Stomach (tissue), 9 donors: ENCODE results near the gene HCFC1R1. TPM values are rescaled to one million over a fixed set of nuclear protein-coding genes. Genes with fewer than 3 reads are reported as not detected.

ENCODE experiments used
- DNase-seq, 2 donors: peaks; one replicate each; pipeline versions ENCODE4 v3.0.0 to v3.0.0-alpha.2; 2013 to 2019
- H3K27ac ChIP-seq, 5 donors: fragments of 200-600 bp in 4 of 5; sonication (generic) in 4 of 5; one replicate each; pipeline ENCODE4 v1.5.1; 2013 to 2019; ENCODE audit warnings: mild to moderate bottlenecking in 1 of 5, moderate library complexity in 1 of 5
- H3K27me3 ChIP-seq, 3 donors: fragments of 200-600 bp; sonication (generic); one replicate each; pipeline ENCODE4 v1.5.1; 2017 to 2019; ENCODE audit warnings: mixed run types in 1 of 3
- H3K36me3 ChIP-seq, 4 donors: fragments of 200-600 bp; sonication (generic); 1 replicate in 3 of 4; 2 replicates in 1 of 4; pipeline ENCODE4 v1.5.1; 2016 to 2019
- H3K4me1 ChIP-seq, 4 donors: fragments of 200-600 bp; sonication (generic); one replicate each; pipeline ENCODE4 v1.5.1; 2016 to 2019
- H3K4me3 ChIP-seq, 4 donors: fragments of 200-600 bp; sonication (generic) in 3 of 4; one replicate each; pipeline ENCODE4 v1.5.1; 2016 to 2019; ENCODE audit warnings: mild to moderate bottlenecking in 1 of 4
- H3K9me3 ChIP-seq, 4 donors: fragments of 200-600 bp; sonication (generic); one replicate each; pipeline ENCODE4 v1.5.1; 2016 to 2019
- EP300 ChIP-seq: sonication (generic); formaldehyde crosslinking; IDR thresholded peaks from one replicate; pipeline ENCODE4 v1.6.1; 2017; ENCODE audit warnings: antibody characterized with exemption
- POLR2A ChIP-seq, 4 donors: fragments of 450-650 bp; IDR thresholded peaks; one replicate each; pipeline ENCODE4 v1.6.1; 2016; ENCODE audit warnings: antibody characterized with exemption in 4 of 4, control low read depth in 2 of 4, mild to moderate bottlenecking in 1 of 4, moderate library complexity in 1 of 4
- POLR2AphosphoS5 ChIP-seq, 3 donors: sonication (generic); formaldehyde crosslinking; IDR thresholded peaks; one replicate each; pipeline ENCODE4 v1.6.1; 2016; ENCODE audit warnings: antibody characterized with exemption in 3 of 3
- WGBS, 5 donors: extraction: QIAGEN DNeasy Blood & Tissue Kit in 3 of 5; methylation state at CpG; one replicate each; pipeline versions ENCODE4 v1.1.5 to v1.1.7; 2013 to 2018; 5-methylcytosine and 5-hydroxymethylcytosine counted together
- intact Hi-C: fragments of 100-400 bp; cut with DNase I; formaldehyde crosslinking; loops from one replicate; pipeline ENCODE4 v1.15.1; 2023; ENCODE audit warnings: low total_unique reads
- polyA plus RNA-seq, 3 donors: library from polyadenylated mRNA; stranded (reverse); fragments of 200-250 nt; gene quantifications; one replicate each; pipeline ENCODE4 v1.2.3, GENCODE V29; 2013
- total RNA-seq, 5 donors: library from RNA; depleted of rRNA; stranded (reverse); fragments of >200 nt; gene quantifications; one replicate each; pipeline versions ENCODE4 v1.1.0 to v1.2.3, GENCODE V29; 2014 to 2016
- TF ChIP-seq, protein P1 (sequence below), 7 experiments: fragments of 450-650 bp in 4 of 7; fragments of 200-600 bp in 3 of 7; sonication (generic) in 3 of 7; IDR thresholded peaks; one replicate each; pipeline ENCODE4 v1.5.1; 2016 to 2019; ENCODE audit warnings: antibody characterized with exemption in 7 of 7, control low read depth in 2 of 7, mild to moderate bottlenecking in 1 of 7
- donor health status: healthy with polysubstance abuse.
- donor health status: Bipolar disorder and iron deficiency.
- donor health status: healthy.

The HCFC1R1 gene
- total and polyA plus RNA-seq, 8 donors: 11.0 to 128 (median 60.7) TPM

GRCh38 chr16:3007957-3008689, 15.6 kb downstream of the HCFC1R1 start:
- intact Hi-C loops: no loop called here
- Histone ChIP-seq H3K27ac (peak overlapping the region in 3 of 5 donors; percentile 3 to 67 (median 55)), H3K4me1 (peaks cover 36 to 80% (median 52%) of the 10 kb centered on the region in 4 donors), H3K4me3 (peak overlapping the region in 1 of 4 donors; percentile 17), H3K36me3 (no peaks in the 10 kb centered on the region), H3K27me3 (peaks cover 5 to 90% (median 46%) of the 10 kb centered on the region in 3 donors), H3K9me3 (no peaks in the 10 kb centered on the region)
- TF ChIP-seq POLR2A (IDR thresholded peaks at IDR 0.05): no peak
- TF ChIP-seq EP300: no peak
- TF ChIP-seq POLR2AphosphoS5 (IDR thresholded peaks at IDR 0.05): no peak
- TF ChIP-seq, protein P1, sequence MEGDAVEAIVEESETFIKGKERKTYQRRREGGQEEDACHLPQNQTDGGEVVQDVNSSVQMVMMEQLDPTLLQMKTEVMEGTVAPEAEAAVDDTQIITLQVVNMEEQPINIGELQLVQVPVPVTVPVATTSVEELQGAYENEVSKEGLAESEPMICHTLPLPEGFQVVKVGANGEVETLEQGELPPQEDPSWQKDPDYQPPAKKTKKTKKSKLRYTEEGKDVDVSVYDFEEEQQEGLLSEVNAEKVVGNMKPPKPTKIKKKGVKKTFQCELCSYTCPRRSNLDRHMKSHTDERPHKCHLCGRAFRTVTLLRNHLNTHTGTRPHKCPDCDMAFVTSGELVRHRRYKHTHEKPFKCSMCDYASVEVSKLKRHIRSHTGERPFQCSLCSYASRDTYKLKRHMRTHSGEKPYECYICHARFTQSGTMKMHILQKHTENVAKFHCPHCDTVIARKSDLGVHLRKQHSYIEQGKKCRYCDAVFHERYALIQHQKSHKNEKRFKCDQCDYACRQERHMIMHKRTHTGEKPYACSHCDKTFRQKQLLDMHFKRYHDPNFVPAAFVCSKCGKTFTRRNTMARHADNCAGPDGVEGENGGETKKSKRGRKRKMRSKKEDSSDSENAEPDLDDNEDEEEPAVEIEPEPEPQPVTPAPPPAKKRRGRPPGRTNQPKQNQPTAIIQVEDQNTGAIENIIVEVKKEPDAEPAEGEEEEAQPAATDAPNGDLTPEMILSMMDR (IDR thresholded peaks at IDR 0.05): no peak
- peak in 1 of 2 donors; percentile 81 for DNase-seq
- 28 to 41% (median 32%) methylated on average over 14 to 17 of the region's 17 CpGs for WGBS, 5 donors

DNA sequence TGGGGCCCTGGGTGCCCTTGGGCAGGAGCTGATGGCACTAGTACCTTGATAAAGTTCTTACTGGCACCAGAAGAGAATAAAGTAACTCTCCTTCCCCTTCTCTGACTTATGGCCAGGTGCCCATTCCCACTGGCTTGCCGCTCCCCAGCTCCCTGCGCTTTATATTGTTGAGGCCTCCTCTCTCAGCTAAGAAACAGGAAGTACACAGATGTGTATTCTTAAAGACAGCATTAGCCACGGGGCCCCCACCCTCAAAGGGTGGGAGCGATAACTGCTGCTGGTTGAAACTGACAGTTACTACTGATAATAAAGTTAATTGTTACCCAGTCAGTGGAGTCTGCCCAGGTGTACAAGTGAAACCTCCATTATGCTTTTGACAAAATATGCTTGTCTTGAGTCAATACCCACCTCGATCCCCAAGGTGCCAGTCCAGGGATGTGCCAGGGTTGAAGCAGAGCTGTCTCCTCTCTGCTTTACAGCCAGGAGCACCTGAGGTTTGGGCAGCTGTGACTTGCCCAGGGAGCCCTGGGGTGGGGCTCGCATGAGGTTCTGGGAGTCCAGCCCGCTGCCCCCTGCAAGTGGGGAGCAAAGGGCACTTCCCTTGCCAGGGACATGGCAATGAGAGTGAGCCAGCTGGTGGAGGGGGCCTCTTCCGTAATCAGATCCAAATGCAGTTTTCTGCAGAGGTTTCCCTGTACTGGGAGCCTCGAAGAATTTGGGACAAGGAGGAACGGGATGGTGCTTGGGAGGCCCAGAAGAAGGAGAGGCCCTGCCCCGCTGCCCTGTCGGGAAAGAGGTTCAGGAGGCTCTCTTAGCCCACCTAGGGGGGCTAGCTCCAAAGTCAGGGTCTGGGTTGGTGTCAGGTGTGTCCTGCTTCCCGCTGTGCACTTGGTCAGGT, 16.4 kb downstream of the HCFC1R1 start:
- Histone ChIP-seq H3K27me3 (peaks cover 5 to 82% (median 39%) of the 10 kb centered on the region in 3 donors), H3K9me3 (no peaks in the 10 kb centered on the region), H3K4me3 (peak overlapping the region in 2 of 4 donors; percentile 4 to 17), H3K27ac (peak overlapping the region in 3 of 5 donors; percentile 3 to 67 (median 55)), H3K4me1 (peaks cover 33 to 72% (median 49%) of the 10 kb centered on the region in 4 donors), H3K36me3 (no peaks in the 10 kb centered on the region)
- TF ChIP-seq POLR2A (IDR thresholded peaks at IDR 0.05): no peak
- TF ChIP-seq, protein P1 (IDR thresholded peaks at IDR 0.05): no peak
- no peak for TF ChIP-seq EP300
- TF ChIP-seq POLR2AphosphoS5 (IDR thresholded peaks at IDR 0.05): no peak
- peak in 1 of 2 donors; percentile 79 for DNase-seq
- WGBS, 5 donors: 37 to 42% (median 38%) methylated on average over 12 to 13 of the region's 13 CpGs
- intact Hi-C loops: no loop called here

DNA sequence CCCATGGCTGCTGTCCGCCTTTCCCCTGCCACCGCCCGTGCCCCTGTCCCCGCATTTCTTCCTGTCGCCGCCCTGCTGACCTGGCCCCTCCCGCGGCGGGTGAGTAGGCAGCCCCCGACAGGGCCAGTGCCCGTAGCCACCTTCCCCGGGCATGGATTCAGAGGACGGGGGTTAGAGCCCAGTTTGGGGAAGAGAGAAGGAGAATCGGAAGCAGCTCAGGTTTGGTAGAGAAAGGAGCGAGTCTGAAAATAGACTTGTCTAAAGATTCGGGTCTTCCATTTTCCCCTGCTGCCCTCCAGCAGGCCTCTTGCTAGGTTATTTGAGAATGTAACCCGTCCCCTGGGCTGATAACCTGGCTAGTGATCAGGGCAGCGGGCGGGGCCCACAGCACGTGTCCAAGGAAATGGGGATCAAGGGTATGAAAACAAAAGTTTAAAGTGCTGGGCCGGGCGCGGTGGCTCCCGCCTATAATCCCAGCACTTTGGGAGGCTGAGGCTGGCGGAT, 18.9 kb downstream of the HCFC1R1 start:
- whole genome bisulfite sequencing, 5 donors: 4 to 8% (median 5%) methylated on average over 20 to 25 of the region's 25 CpGs
- H3K27ac ChIP-seq: peak overlapping the region; percentile 45 to 84 (median 74)
- intact Hi-C loops: no loop called here
- H3K9me3 ChIP-seq: no peaks in the 10 kb centered on the region
- H3K36me3 ChIP-seq: no peaks in the 10 kb centered on the region
- TF ChIP-seq EP300 (no peak), POLR2A (IDR thresholded peaks at IDR 0.05) (no peak), POLR2AphosphoS5 (IDR thresholded peaks at IDR 0.05) (peak in 1 of 3 donors; percentile 5)
- TF ChIP-seq, protein P1 (IDR thresholded peaks at IDR 0.05): no peak
- peaks cover 21 to 58% (median 39%) of the 10 kb centered on the region in 4 donors for H3K4me1 ChIP-seq
- H3K4me3 ChIP-seq: peak overlapping the region; percentile 34 to 46 (median 40)
- peaks cover 0 to 74% (median 22%) of the 10 kb centered on the region in 3 donors for H3K27me3 ChIP-seq
- peak; percentile 56 to 76 for DNase-seq

DNA sequence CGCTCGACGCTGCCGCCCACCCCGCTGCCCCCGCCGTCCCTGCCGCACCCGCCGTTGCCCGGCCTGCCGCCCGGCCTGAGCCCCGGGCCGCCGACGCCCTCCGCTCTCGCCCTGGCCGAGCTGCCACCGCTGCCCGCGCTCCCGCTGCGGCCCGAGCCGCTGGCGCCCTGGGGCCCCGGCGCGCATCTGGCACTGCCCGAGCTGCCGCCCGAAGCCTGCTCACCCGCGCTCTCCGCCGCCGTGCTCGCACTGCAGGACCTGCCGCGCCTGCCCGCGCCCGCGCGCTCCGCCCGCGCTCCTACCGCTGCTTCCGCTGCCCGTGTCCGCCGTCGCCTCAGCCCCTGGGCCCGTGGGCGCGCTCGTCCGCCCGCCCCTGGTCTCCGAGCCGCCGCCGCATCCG, 19.4 kb downstream of the HCFC1R1 start:
- no peak for TF ChIP-seq EP300
- TF ChIP-seq POLR2A (IDR thresholded peaks at IDR 0.05): no peak
- TF ChIP-seq, protein P1 (IDR thresholded peaks at IDR 0.05): no peak
- no peak for TF ChIP-seq POLR2AphosphoS5 (IDR thresholded peaks at IDR 0.05)
- H3K27ac ChIP-seq: peak overlapping the region in 3 of 5 donors; percentile 45 to 84 (median 82)
- peak in 1 of 2 donors; percentile 62 for DNase-seq
- H3K27me3 ChIP-seq: peaks cover 0 to 74% (median 17%) of the 10 kb centered on the region in 3 donors
- intact Hi-C loops: no loop called here
- H3K36me3 ChIP-seq: no peaks in the 10 kb centered on the region
- peaks cover 21 to 53% (median 35%) of the 10 kb centered on the region in 4 donors for H3K4me1 ChIP-seq
- 0 to 2% (median 1%) methylated on average over 4 to 65 of the region's 67 CpGs for WGBS, 5 donors
- H3K9me3 ChIP-seq: no peaks in the 10 kb centered on the region
- H3K4me3 ChIP-seq: peak overlapping the region; percentile 22 to 46 (median 34)
